GOT3 (cell line): ENCODE measurements around the gene MUC21.
"Not testable (repeated sequence)": the region's sequence is repeated elsewhere in the genome, so short reads cannot be mapped to it uniquely, and the experiment has no call there.

Experiments used
- DNase-seq: peaks from one replicate; lab custom pipeline; 2025; ENCODE audit warnings: mixed read lengths; lab: John Stamatoyannopoulos, UW

The MUC21 gene

GRCh38 chr6:30969171-30969570, 14.3 kb upstream of the MUC21 start:
- DNase-seq, result not testable (repeated sequence)

GRCh38 chr6:30970946-30971345, 12.6 kb upstream of the MUC21 start:
- no peak for DNase-seq

- DNase-seq, result no peak
Observed at GRCh38 chr6:30972816-30973215, 10.7 kb upstream of the MUC21 start.

GRCh38 chr6:30974490-30975252, 8.8 kb upstream of the MUC21 start:
- DNase-seq, result no peak

- no peak for DNase-seq
Observed at GRCh38 chr6:30979141-30979540, 4.4 kb upstream of the MUC21 start.

- no peak for DNase-seq
Observed at GRCh38 chr6:30979690-30980089, 3.8 kb upstream of the MUC21 start.

GRCh38 chr6:30981942-30982772, 1.4 kb upstream of the MUC21 start:
- DNase-seq, result no peak

GRCh38 chr6:30985490-30985889, 2.0 kb downstream of the MUC21 start:
- no peak for DNase-seq

- DNase-seq, result no peak
Observed at GRCh38 chr6:30987304-30987703, 3.8 kb downstream of the MUC21 start.

- no peak for DNase-seq
Observed at GRCh38 chr6:30988209-30988825, 4.8 kb downstream of the MUC21 start.

- DNase-seq, result no peak
Observed at GRCh38 chr6:30990422-30991086, 7.0 kb downstream of the MUC21 start.

GRCh38 chr6:30991891-30992290, 8.4 kb downstream of the MUC21 start:
- no peak for DNase-seq

- no peak for DNase-seq
Observed at GRCh38 chr6:30997301-30997700, 13.8 kb downstream of the MUC21 start.

GRCh38 chr6:30998785-30999184, 15.3 kb downstream of the MUC21 start:
- no peak for DNase-seq

- not testable (repeated sequence) for DNase-seq
Observed at GRCh38 chr6:31000067-31000860, 16.7 kb downstream of the MUC21 start.

- no peak for DNase-seq
Observed at GRCh38 chr6:31001281-31001888, 17.9 kb downstream of the MUC21 start.

GRCh38 chr6:31002471-31002870, 19.0 kb downstream of the MUC21 start:
- no peak for DNase-seq

- DNase-seq, result no peak
Observed at GRCh38 chr6:31004794-31005193, 21.3 kb downstream of the MUC21 start.

- DNase-seq, result no peak
Observed at GRCh38 chr6:31005249-31006020, 21.9 kb downstream of the MUC21 start.

- DNase-seq, result no peak
Observed at GRCh38 chr6:31007694-31008093, 24.2 kb downstream of the MUC21 start.
